ENCODE measurements around the gene CORO2B. TPM values are rescaled to one million over a fixed set of nuclear protein-coding genes. Genes with fewer than 3 reads are reported as not detected.
"Not testable (repeated sequence)": the region's sequence is repeated elsewhere in the genome, so short reads cannot be mapped to it uniquely, and the experiment has no call there.

Gene CORO2B
- polyA plus RNA-seq, 1 of the 3 experiments (the other 2 are of a cell fraction): 3.6 TPM

GRCh38 chr15:68646696-68647095, 67.9 kb downstream of the CORO2B start:
- no peaks in the 10 kb centered on the region for H3K36me3 ChIP-seq (replicated peaks in 1 of 2; ENCODE audit: control insufficient read depth in 1 of 2, insufficient read depth in 2 of 2, low read length in 1 of 2)
- H3K4me1 ChIP-seq (ENCODE audit: control insufficient read depth in 1 of 2, insufficient read depth in 2 of 2, low read depth in 1 of 2, low read length in 1 of 2): peaks cover 0 to 9% of the 10 kb centered on the region in 2 experiments; a peak in 2 of 4 replicates
- WGBS (ENCODE audit: low lambda C conversion rate): 93% methylated on average over 4 of the region's 5 CpGs
- no peak overlapping the region for H3K9ac ChIP-seq
- no peak overlapping the region for H3K27ac ChIP-seq (ENCODE audit: low read depth in 2 of 2, low read length in 1 of 2)
- H3K4me3 ChIP-seq (ENCODE audit: low read depth in 2 of 2, low read length in 1 of 2): no peak overlapping the region
- peak; percentile 45 for DNase-seq
- CTCF ChIA-PET: interaction anchor here (0.8 to 1.7 kb wide), 6 partner anchors 10 to 96 kb away, joined by 3 to 9 read pairs (median 3); no protein-coding TSS in a partner anchor
- no peak overlapping the region for H2AFZ ChIP-seq (ENCODE audit: low read depth)
- H3K4me2 ChIP-seq: no peak overlapping the region
- no peaks in the 10 kb centered on the region for H3K9me3 ChIP-seq
- POLR2A ChIA-PET: no interaction called here
- no peaks in the 10 kb centered on the region for H3K79me2 ChIP-seq (ENCODE audit: insufficient read depth)
- H3K9me2 ChIP-seq: no peaks in the 10 kb centered on the region
- no peaks in the 10 kb centered on the region for H3K27me3 ChIP-seq (ENCODE audit: insufficient read depth)
- no peaks in the 10 kb centered on the region for H3F3A ChIP-seq (replicated peaks; ENCODE audit: insufficient read depth)
- no peaks in the 10 kb centered on the region for H4K20me1 ChIP-seq (ENCODE audit: insufficient read depth)
- TF ChIP-seq TAF1 (IDR thresholded peaks at IDR 0.05; ENCODE audit: borderline replicate concordance, low read depth, low read length): no peak

- H3K4me2 ChIP-seq; H3K9me2 ChIP-seq; H3K9ac ChIP-seq; H3K4me3 ChIP-seq (ENCODE audit: low read depth in 2 of 2, low read length in 1 of 2); H4K20me1 ChIP-seq (ENCODE audit: insufficient read depth); H2AFZ ChIP-seq (ENCODE audit: low read depth); POLR2A ChIA-PET; H3K36me3 ChIP-seq (replicated peaks in 1 of 2; ENCODE audit: control insufficient read depth in 1 of 2, insufficient read depth in 2 of 2, low read length in 1 of 2); DNase-seq; H3K79me2 ChIP-seq (ENCODE audit: insufficient read depth); H3K27ac ChIP-seq (ENCODE audit: low read depth in 2 of 2, low read length in 1 of 2); H3F3A ChIP-seq (replicated peaks; ENCODE audit: insufficient read depth); H3K9me3 ChIP-seq; H3K27me3 ChIP-seq (ENCODE audit: insufficient read depth): not testable (repeated sequence)
- whole genome bisulfite sequencing (ENCODE audit: low lambda C conversion rate): 91% methylated on average over 13 of the region's 13 CpGs
- CTCF ChIA-PET: interaction anchor here (0.6 to 1.7 kb wide), 6 partner anchors 11 to 485 kb away, joined by 3 to 9 read pairs (median 3); no protein-coding TSS in a partner anchor
- H3K4me1 ChIP-seq (ENCODE audit: control insufficient read depth in 1 of 2, insufficient read depth in 2 of 2, low read depth in 1 of 2, low read length in 1 of 2): peaks cover 0 to 16% of the 10 kb centered on the region in 2 experiments; a peak in 2 of 4 replicates
These were observed 68.6 kb downstream of the CORO2B start for GRCh38 chr15:68647361-68647760.

GRCh38 chr15:68650901-68651709, 72.3 kb downstream of the CORO2B start:
- POLR2A ChIA-PET: no interaction called here
- TF ChIP-seq NRF1 (IDR thresholded peaks at IDR 0.05; ENCODE audit: low read depth, low read length) (no peak), CTCF (IDR thresholded peaks at IDR 0.05) (peak; percentile 64)
- no peaks in the 10 kb centered on the region for H3K27me3 ChIP-seq (ENCODE audit: insufficient read depth)

More at GRCh38 chr15:68650901-68651709, 72.3 kb downstream of the CORO2B start:
- H3K27ac ChIP-seq (ENCODE audit: low read depth in 2 of 2, low read length in 1 of 2): no peak overlapping the region
- no peaks in the 10 kb centered on the region for H3K9me2 ChIP-seq
- no peak overlapping the region for H2AFZ ChIP-seq (ENCODE audit: low read depth)
- peak; percentile 62 for DNase-seq
- 89% methylated on average over 14 of the region's 23 CpGs for WGBS (ENCODE audit: low lambda C conversion rate)
- H3F3A ChIP-seq (replicated peaks; ENCODE audit: insufficient read depth): no peaks in the 10 kb centered on the region
- no peaks in the 10 kb centered on the region for H3K9me3 ChIP-seq
- H3K4me3 ChIP-seq (ENCODE audit: low read depth in 2 of 2, low read length in 1 of 2): no peak overlapping the region; a peak in 1 of 4 replicates
- no peak overlapping the region for H3K4me2 ChIP-seq
- CTCF ChIA-PET: interaction anchor here (0.6 to 2.2 kb wide), 23 partner anchors 8 to 274 kb away, joined by 3 to 17 read pairs (median 4); no protein-coding TSS in a partner anchor
- peaks cover 0 to 19% of the 10 kb centered on the region in 2 experiments; a peak in 2 of 4 replicates for H3K4me1 ChIP-seq (ENCODE audit: control insufficient read depth in 1 of 2, insufficient read depth in 2 of 2, low read depth in 1 of 2, low read length in 1 of 2)
- H3K9ac ChIP-seq: no peak overlapping the region
- H4K20me1 ChIP-seq (ENCODE audit: insufficient read depth): no peaks in the 10 kb centered on the region
- no peaks in the 10 kb centered on the region for H3K36me3 ChIP-seq (replicated peaks in 1 of 2; ENCODE audit: control insufficient read depth in 1 of 2, insufficient read depth in 2 of 2, low read length in 1 of 2)
- H3K79me2 ChIP-seq (ENCODE audit: insufficient read depth): no peaks in the 10 kb centered on the region
